Anterior cingulate cortex (tissue), 58 donors: Measurements from ENCODE around the gene TSPAN18.
A peak's percentile ranks its signal among the peaks of the same experiment; 100 is the strongest.

Source experiments
- DNase-seq, 58 donors: peaks; one replicate each; lab custom pipeline; 2025; lab: John Stamatoyannopoulos, UW

Gene TSPAN18

GRCh38 chr11:44709966-44710365, 16.8 kb upstream of the TSPAN18 start:
- DNase-seq, result peak in 23 of 58 donors; percentile 7 to 67 (median 23)

DNA sequence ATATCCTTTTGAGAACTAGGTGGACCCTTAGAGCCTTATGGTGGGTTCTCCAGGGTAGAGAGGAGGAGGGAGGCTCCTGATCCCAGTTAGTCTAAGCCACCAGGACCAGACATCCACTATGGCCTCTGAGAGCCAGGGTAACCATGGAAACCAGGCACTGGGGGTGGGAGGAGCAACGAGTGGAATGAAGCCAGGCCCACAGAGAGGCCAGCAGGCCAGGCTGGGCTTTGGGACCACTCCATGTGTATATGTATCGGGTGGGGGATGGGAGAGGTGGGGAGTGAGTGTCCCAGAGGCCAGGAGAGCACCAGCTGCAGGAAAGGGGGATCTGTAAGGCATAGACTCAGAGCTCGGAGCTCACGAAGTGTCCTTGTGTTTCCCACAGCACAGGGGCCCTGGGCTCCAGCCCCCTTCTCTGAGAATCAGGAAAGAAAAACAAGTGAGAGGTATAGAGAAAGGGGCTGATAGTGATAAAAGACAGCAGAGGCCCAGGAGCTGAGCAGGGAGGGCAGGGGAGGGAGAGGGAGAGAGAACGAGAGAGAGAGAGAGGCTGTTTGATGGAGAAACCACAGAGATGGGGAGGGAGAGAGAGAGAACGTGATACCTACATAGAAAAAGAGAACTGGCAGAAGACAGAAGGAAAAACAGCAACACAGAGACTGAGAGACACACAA, 15.5 kb upstream of the TSPAN18 start:
- DNase-seq, result no peak

DNA sequence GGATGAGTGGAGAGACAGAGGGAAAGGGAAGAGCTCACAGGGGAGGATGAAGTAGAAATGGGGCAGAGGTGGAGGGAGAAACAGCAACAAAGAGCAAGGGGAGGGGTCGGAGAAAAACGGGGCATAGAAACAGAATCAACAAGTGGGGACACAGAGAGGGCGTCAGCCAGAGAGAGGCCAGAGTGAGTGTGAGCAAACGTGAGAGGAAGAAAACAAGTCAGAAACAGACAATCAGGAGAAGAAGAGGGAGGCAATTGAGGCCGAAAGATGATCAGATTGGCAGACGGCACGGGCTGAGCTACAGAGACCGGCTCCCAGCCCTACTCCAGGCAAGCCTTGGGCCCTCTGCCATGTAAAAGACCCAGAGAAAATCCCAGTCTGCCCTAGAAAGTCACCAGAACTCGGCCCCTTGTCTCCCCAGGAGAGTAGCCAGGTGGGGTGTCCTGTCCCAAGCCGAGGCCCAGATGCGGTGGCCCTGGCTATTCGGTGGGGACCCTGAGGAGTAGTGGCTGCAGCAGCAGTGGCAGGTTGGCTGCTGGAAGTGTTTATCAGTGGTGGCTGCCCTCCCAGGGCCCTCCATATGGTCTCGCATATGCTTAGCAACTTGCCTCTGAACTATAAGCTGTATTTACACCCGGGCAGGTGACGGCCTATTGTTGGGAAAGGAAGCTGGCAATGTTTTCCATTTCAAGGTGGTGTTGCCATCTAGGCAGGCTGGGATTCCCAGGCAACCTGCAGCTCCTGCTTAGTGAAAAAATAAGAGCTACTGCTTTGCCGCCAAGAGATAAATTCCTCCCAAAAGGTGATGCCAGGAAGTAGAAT, 14.8 kb upstream of the TSPAN18 start:
- DNase-seq, result no peak

DNA sequence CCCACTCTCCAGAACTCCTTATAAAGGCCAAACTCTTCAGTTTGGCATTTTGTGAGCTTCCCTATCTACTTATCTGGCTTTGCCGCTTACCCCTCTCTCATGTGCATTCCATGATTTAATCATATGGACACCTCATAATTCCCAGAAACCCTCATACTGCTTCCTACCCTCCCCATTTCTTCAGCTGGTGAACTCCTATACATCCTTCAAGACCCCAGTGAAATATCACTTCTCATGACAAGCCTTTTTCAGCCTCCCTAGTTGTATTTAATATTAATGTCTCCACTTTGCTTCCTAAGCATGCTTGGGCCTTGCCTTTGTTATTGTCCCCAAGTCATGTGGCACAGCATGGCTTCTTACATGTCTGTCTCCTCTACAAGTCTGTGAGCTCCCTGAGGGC, 13.7 kb upstream of the TSPAN18 start:
- no peak for DNase-seq

GRCh38 chr11:44716256-44716655, 10.5 kb upstream of the TSPAN18 start:
- DNase-seq, result no peak

GRCh38 chr11:44718057-44718456, 8.7 kb upstream of the TSPAN18 start:
- no peak for DNase-seq

GRCh38 chr11:44718612-44719390, 8.0 kb upstream of the TSPAN18 start:
- DNase-seq, result no peak

DNA sequence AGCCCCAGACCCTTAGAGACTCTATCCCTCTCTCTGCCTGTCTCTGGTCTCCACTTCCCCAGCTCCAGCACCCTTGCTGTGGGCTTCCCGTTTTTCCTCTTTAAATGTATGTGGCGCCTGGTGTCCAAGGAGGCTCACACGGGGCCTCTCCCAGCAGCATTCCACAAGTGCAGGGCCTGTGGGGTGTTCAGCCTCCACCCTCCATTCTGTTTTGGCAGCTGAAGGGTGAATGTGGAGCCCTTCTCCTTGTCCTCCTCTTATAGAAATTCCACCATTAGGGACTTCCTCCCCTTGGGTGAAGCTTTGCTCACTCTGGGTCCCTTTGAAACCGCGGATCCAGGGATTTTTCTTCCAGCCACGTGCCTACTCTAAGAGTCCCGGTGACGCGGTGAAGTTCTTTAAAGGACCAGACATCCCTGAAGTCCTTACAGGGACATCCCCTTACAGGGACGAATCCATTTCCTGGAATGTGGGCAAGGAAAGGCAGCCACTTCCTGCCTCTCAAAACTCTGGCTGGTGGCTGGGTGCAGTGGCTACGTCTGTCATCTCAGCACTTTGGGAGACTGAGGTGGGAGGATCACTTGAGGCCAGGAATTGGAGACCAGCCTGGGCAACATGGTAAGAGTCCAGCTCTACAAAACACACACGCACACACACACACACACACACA, 1.6 kb upstream of the TSPAN18 start:
- no peak for DNase-seq

DNA sequence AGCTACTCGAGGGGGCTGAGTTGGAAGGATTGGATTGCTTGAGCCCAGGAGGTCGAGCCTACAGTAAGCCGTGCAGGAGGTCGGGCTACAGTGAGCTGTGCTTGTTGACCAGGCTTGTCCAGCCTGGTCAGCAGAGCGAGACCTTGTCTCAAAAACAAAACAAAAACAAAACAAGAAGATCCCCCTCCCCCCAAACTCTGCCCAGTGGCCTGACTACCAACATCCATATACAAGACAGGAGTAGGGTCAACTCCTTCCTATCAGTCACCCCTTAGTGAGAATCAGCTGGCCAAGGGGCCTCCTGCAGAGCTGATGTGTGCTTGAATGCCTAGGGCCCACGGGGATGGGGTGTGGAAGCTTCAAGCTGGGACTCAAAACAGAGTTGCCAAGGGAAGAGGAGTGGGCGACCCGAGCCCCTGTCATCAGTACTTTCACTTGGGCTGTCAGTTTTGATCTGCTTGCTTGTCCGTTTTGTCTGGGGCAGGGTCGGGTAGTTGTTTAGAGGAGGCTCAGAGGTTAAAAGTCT, 942 bp upstream of the TSPAN18 start:
- DNase-seq, result no peak

DNA sequence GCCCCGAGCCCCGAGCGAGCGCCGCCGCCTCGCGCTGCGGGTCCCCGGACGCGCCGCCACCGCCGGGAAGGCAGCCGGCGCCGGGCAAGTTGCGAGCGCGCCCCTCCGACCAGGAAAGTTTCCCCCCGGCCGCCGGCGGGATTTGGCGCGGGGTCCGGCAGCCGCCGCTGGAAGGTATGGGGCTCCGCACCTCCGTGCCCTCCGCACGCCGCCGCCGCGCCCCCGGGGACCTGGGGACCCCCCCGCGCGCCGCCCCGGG, 281 bp downstream of the TSPAN18 start:
- DNase-seq, result no peak

DNA sequence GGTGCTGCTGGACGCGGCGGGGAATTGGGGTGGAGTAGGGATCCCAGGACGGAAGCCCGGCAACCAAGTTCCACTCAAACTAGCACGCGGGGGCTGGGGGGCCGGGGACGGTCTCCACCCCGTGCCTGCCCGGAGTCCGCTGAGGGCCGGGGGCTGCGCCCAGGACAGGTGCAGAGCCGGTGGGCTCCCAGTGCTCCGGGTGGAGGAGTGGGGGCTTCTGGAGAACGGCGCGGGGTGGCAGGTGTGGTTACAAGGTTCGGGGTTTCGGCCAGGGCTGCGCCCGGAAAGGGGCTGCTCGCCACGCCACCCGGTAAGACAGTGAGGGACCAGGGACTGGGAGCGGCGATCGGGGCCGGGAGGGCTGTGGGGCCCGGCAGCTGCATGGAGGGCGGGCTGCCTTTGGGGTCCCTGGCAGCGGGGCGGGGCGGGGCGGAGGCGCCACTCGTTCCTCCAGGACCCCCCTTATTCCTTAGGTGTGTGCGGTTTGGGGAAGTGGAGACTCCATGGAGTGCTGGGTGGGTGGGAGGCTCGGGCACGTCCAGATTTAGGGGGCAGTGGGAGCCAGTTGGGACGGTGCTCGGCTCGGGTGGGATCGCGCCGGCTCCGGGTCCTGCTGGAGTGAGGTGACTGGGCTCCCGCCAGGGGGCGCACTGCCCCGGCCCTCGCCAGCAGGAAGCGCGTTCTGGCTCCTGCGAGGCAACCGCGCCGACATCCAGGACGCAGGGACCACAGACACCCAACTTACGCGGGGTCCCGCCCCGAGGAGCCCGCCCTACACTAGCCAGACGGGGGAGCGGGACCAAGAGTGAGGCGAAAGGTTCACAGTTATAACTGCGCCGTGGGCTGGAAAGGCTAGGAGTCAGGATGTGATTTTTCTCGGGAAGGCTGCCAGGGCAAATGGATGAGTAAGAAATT, 868 bp downstream of the TSPAN18 start:
- DNase-seq, result peak in 54 of 58 donors; percentile 7 to 83 (median 53)

DNA sequence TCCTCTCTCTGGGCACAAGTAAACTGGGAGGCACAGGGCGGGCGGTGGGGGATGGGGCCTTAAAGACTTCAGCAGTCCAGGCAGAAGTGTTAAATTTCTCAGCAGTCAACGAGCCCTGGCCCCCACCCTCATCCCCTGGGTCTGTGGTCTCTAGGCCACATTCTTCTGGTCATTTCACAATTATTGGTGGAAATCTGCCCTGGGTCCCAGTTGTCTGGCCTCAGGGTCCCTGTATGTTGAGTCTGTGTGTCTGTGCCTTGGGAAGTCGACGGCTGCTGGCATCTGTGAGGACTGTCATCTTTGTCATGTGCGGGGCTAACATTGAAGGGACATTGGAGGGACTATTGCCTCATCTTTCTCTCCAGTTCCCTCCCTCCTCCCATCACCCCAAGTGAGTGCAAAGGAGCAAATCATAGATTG, 1.7 kb downstream of the TSPAN18 start:
- no peak for DNase-seq

GRCh38 chr11:44729063-44729462, 2.3 kb downstream of the TSPAN18 start:
- DNase-seq, result no peak

GRCh38 chr11:44729713-44730112, 3.0 kb downstream of the TSPAN18 start:
- no peak for DNase-seq

DNA sequence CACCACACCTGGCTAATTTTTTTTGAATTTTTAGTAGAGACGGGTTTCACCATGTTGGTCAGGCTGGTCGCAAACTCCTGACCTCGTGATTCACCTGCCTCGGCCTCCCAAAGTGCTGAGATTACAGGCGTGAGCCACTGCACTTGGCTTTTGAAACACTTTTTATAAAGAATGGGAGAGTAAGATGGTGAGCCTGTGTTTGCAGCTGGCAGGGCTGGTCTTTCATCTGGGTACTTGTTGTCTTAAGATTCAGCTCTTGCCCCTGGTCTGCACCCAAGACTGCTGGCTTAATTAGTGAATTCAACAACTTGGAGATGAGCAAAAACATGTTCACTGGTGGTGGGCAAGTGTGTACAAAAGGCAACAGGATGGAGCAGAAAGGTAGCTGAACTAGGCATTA, 4.0 kb downstream of the TSPAN18 start:
- no peak for DNase-seq

- no peak for DNase-seq
Measured at GRCh38 chr11:44731685-44732430, 5.1 kb downstream of the TSPAN18 start.

DNA sequence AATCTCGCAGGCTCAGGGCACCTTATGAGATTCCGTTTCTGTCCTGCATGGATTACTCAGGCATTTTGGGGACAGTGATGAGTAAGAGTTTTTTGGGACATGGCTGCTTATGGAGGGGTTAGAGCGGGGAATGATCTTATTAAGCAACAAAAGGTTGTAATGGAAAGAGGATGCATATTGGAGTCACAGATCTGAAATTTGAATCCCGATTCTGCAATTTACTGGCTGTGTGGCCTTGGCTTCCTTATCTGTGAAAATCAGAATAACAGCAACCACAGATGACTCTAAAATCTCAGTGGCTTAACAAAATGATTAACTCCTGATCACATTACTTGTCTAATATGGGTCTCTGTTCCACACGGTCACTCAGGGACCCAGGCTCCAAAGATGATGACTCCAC, 5.8 kb downstream of the TSPAN18 start:
- no peak for DNase-seq

- DNase-seq, result no peak
Measured at GRCh38 chr11:44733877-44734276, 7.1 kb downstream of the TSPAN18 start.

DNA sequence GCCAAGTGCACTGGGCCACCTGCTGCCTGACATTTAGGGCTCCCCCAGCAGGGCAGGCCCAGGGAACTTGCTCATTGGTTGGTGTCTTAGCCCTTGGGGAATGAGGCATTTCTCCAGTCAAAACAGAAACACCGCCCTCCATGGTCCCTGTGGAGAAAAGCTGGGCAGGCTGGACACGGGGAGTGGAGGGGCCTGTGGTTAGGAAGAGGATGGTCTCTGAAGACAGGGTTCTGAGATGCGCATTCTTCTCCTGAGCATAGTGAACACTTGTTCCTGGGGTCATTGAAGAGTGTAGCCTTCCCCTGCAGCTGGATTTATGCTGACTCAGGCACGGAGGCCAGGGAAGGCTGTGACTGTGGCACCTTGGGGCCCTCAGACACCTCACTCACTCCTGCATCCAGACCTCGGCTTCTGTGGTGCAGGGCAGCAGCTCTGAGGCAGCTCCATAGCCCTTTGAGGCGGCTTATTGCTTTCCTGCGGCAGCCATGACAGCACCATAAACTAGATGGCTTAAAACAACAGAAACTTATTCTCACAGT, 8.2 kb downstream of the TSPAN18 start:
- DNase-seq, result no peak
